Tongue (tissue), 2 donors: Measurements from ENCODE around the gene ABRACL. TPM values are rescaled to one million over a fixed set of nuclear protein-coding genes. Genes with fewer than 3 reads are reported as not detected.

Experiments
- DNase-seq: peaks from one replicate; pipeline ENCODE4 v3.0.0-alpha.2; 2015
- total RNA-seq: library from RNA; depleted of rRNA; stranded (reverse); fragments of >200 nt; gene quantifications from one replicate; pipeline ENCODE4 v1.2.3, GENCODE V29; 2014

Gene ABRACL
- total RNA-seq, 1 donor from 2014 or later: 6.1 TPM

GRCh38 chr6:139054001-139054400 lies 25.5 kb downstream of the ABRACL start:
- DNase-seq: no peak

GRCh38 chr6:139055709-139056108 lies 27.2 kb downstream of the ABRACL start:
- DNase-seq: no peak

- no peak for DNase-seq
Measured at GRCh38 chr6:139058029-139058428, 29.5 kb downstream of the ABRACL start.

- DNase-seq: no peak
Measured at GRCh38 chr6:139060332-139060731, 31.8 kb downstream of the ABRACL start.

GRCh38 chr6:139062932-139063646 lies 34.5 kb downstream of the ABRACL start:
- DNase-seq: no peak

- peak; percentile 28 for DNase-seq
Measured at GRCh38 chr6:139064981-139065665, 36.6 kb downstream of the ABRACL start.

- DNase-seq: no peak
Measured at GRCh38 chr6:139066080-139066479, 37.5 kb downstream of the ABRACL start.

- no peak for DNase-seq
Measured at GRCh38 chr6:139068846-139069245, 40.3 kb downstream of the ABRACL start.

- no peak for DNase-seq
Measured at GRCh38 chr6:139073118-139073517, 44.6 kb downstream of the ABRACL start.

- no peak for DNase-seq
Measured at GRCh38 chr6:139079018-139079417, 50.5 kb downstream of the ABRACL start.

- no peak for DNase-seq
Measured at GRCh38 chr6:139080255-139080920, 51.8 kb downstream of the ABRACL start.

- DNase-seq: no peak
Measured at GRCh38 chr6:139081471-139081870, 52.9 kb downstream of the ABRACL start.

- no peak for DNase-seq
Measured at GRCh38 chr6:139082370-139082769, 53.8 kb downstream of the ABRACL start.

GRCh38 chr6:139091826-139092225 lies 63.3 kb downstream of the ABRACL start:
- DNase-seq: no peak

Other genes starting within 250 kb of the ABRACL start
- gene ECT2L, start 232.7 kb upstream of the ABRACL start, total RNA-seq: 0.31 TPM
- 120 TPM for gene REPS1, start 40.5 kb upstream of the ABRACL start, total RNA-seq
- gene HECA, start 106.3 kb downstream of the ABRACL start, total RNA-seq: 34.2 TPM